ENCODE results near the gene NLRP3. TPM values are rescaled to one million over a fixed set of nuclear protein-coding genes. Genes with fewer than 3 reads are reported as not detected.

NLRP3 gene
- total and polyA plus RNA-seq, 4 donors = 1.9 to 5.0 (median 2.8) TPM

DNA sequence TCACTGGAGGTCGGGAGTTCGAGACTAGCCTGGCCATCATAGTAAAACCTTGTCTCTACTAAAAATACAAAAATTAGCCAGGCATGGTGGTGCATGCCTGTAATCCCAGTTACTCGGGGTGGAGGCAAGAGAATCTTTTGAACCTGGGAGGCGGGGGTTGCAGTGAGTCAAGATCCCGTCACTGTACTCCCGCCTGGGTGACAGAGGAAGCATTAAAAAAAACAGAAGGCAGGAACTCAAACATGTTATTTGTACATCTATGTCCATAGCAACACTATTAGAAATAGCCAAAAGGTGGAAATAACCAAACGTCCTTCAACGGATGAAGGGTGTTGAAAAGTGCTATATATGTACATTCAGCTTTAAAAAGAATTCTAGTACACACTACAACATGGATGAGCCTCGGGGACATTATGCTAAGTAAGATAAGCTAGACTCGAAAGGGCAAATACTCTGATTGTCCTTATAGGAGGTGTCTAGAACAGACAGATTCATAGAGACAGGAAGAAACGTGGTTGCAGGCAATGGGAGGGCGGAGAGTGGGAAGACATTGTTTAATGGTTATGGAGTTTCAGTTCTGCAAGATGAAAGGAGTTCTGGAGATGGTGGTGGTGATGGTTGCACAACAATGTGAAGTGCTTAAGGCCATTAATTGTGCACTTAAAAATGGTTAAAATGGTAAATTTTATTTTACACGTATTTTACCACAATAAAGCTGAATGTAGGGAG is 19.2 kb downstream of the NLRP3 start:
- Histone ChIP-seq H3K9me3 (ENCODE audit: control insufficient read depth, insufficient read depth, low read length) (no peaks in the 10 kb centered on the region), H3K4me3 (ENCODE audit: low read depth, low read length) (no peak overlapping the region), H3K4me1 (ENCODE audit: control insufficient read depth, insufficient read depth, low read length) (no peaks in the 10 kb centered on the region), H3K27ac (ENCODE audit: low read depth, low read length) (no peak overlapping the region), H3K36me3 (ENCODE audit: control insufficient read depth, insufficient read depth, low read length) (no peaks in the 10 kb centered on the region), H3K27me3 (ENCODE audit: control insufficient read depth, insufficient read depth, low read length) (no peaks in the 10 kb centered on the region)
- DNase-seq (ENCODE audit: low read depth in 4 of 6, low spot score in 6 of 6) = no peak
- WGBS (ENCODE audit: insufficient coverage) = 84% methylated on average over 5 of the region's 13 CpGs

- no peaks in the 10 kb centered on the region for H3K27me3 ChIP-seq (ENCODE audit: control insufficient read depth, insufficient read depth, low read length)
- no peak for DNase-seq (ENCODE audit: low read depth in 4 of 6, low spot score in 6 of 6)
- WGBS (ENCODE audit: insufficient coverage) = 96% methylated on average over 2 of the region's 3 CpGs
- no peak overlapping the region for H3K27ac ChIP-seq (ENCODE audit: low read depth, low read length)
- H3K9me3 ChIP-seq (ENCODE audit: control insufficient read depth, insufficient read depth, low read length) = no peaks in the 10 kb centered on the region
- H3K4me3 ChIP-seq (ENCODE audit: low read depth, low read length) = no peak overlapping the region
- H3K4me1 ChIP-seq (ENCODE audit: control insufficient read depth, insufficient read depth, low read length) = no peaks in the 10 kb centered on the region
- no peaks in the 10 kb centered on the region for H3K36me3 ChIP-seq (ENCODE audit: control insufficient read depth, insufficient read depth, low read length)
These were observed 19.8 kb downstream of the NLRP3 start for GRCh38 chr1:247435759-247436147.

DNA sequence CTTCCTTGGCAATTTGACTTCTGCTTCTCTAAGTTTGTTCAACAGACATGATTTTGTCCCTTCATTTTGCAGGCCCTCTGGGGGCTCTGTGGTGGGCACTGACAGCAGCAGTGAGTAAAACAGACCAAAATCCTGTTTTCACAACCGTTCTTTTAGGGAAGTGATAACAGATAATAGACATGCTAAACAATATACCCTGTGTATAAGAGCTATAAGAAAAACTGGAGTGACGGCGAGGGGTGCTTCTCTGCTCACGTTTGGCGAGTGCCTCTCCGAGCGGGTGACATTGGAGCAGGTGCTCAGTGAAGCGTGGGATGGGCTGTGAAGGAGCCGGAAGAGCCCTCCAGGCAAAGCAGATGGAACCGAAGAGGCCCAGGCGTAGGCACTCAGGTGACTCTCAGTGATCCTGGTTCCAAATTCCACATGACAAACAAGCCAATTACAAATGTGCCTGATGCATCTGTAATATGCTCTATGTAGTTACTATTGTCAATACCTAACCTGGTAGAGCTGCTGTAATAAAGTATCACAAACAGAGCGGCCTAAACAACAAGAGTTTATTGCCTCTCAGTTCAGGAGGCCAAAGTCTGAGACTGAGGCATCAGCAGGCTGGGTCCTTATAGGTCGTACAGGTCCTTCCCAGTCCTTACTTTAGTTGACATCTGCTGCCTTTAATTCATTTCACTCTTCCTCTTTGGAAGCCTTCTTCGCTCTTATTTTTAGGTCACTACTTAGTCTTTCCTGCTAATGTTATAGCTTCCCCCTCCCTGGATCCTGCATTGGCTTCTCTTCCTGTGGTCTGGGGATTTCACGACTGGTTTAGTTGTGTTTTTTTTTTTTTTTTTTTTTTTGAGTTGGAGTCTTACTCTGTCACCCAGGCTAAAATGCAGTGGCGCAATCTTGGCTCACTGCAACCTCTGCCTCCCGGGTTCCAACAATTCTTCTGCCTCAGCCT is 21.9 kb downstream of the NLRP3 start:
- H3K27me3 ChIP-seq (ENCODE audit: control insufficient read depth, insufficient read depth, low read length) = no peaks in the 10 kb centered on the region
- no peaks in the 10 kb centered on the region for H3K36me3 ChIP-seq (ENCODE audit: control insufficient read depth, insufficient read depth, low read length)
- H3K27ac ChIP-seq (ENCODE audit: low read depth, low read length) = no peak overlapping the region
- H3K4me3 ChIP-seq (ENCODE audit: low read depth, low read length) = no peak overlapping the region
- 81% methylated on average over 14 of the region's 17 CpGs for WGBS (ENCODE audit: insufficient coverage)
- no peaks in the 10 kb centered on the region for H3K4me1 ChIP-seq (ENCODE audit: control insufficient read depth, insufficient read depth, low read length)
- no peak for DNase-seq (ENCODE audit: low read depth in 4 of 6, low spot score in 6 of 6)
- H3K9me3 ChIP-seq (ENCODE audit: control insufficient read depth, insufficient read depth, low read length) = no peaks in the 10 kb centered on the region

DNA sequence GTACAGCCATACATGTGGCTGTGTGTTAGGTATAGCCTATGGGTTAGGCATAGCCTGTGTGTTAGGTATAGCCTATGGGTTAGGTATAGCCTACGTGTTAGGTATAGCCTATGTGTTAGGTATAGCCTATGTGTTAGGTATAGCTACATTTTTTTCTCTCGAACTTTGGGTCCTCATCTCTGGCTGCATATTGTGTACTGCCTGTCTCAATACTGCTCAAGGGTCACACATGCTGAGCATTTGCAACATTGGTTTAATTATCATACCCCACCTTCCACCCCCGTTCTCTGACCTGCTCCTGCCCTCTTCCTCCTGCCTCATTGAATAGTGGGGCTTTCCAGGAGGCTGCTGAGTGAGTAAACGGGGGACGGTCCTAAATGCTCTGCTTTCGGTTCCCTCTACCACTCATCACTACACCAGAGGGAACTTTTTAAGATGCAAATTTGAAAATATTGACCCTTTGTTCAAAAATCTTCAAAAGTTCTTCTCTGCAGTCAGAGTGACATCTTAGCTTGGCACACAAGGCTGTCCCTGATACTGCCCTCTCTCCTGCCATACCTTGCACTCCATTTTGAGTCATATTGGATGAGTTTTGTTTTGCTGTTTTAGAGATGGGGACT is 24.1 kb downstream of the NLRP3 start:
- Histone ChIP-seq H3K4me1 (ENCODE audit: control insufficient read depth, insufficient read depth, low read length) (no peaks in the 10 kb centered on the region), H3K36me3 (ENCODE audit: control insufficient read depth, insufficient read depth, low read length) (no peaks in the 10 kb centered on the region), H3K9me3 (ENCODE audit: control insufficient read depth, insufficient read depth, low read length) (no peaks in the 10 kb centered on the region), H3K27ac (ENCODE audit: low read depth, low read length) (no peak overlapping the region), H3K4me3 (ENCODE audit: low read depth, low read length) (no peak overlapping the region), H3K27me3 (ENCODE audit: control insufficient read depth, insufficient read depth, low read length) (no peaks in the 10 kb centered on the region)
- WGBS (ENCODE audit: insufficient coverage) = 63% methylated on average over 1 of the region's 6 CpGs
- no peak for DNase-seq (ENCODE audit: low read depth in 4 of 6, low spot score in 6 of 6)

DNA sequence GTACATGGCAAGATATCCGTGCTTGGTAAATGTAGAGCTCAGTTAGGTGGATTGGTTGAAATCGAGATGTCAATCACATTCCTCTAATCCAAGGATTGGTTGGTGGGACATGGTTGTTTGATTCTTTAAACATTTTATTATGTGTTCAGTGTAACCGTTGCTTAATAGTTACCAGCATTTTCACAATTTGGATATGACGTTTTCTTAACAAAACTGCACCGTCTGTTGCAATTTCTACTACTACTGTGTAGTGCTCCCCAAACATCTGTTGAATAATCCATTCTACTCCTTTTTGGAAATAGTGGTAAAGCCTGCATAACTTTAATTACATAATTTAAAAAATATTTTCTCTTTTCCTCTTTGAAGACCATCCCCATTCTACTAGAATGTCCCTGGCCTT is 25.6 kb downstream of the NLRP3 start:
- H3K36me3 ChIP-seq (ENCODE audit: control insufficient read depth, insufficient read depth, low read length) = no peaks in the 10 kb centered on the region
- H3K4me3 ChIP-seq (ENCODE audit: low read depth, low read length) = no peak overlapping the region
- no peaks in the 10 kb centered on the region for H3K4me1 ChIP-seq (ENCODE audit: control insufficient read depth, insufficient read depth, low read length)
- H3K27me3 ChIP-seq (ENCODE audit: control insufficient read depth, insufficient read depth, low read length) = no peaks in the 10 kb centered on the region
- WGBS (ENCODE audit: insufficient coverage) = no CpG with 5 or more reads among the region's 5 CpGs
- DNase-seq (ENCODE audit: low read depth in 4 of 6, low spot score in 6 of 6) = peak in 1 of 6 donors; percentile 5
- no peaks in the 10 kb centered on the region for H3K9me3 ChIP-seq (ENCODE audit: control insufficient read depth, insufficient read depth, low read length)
- no peak overlapping the region for H3K27ac ChIP-seq (ENCODE audit: low read depth, low read length)

- Histone ChIP-seq H3K9me3 (ENCODE audit: control insufficient read depth, insufficient read depth, low read length) (no peaks in the 10 kb centered on the region), H3K4me1 (ENCODE audit: control insufficient read depth, insufficient read depth, low read length) (no peaks in the 10 kb centered on the region), H3K36me3 (ENCODE audit: control insufficient read depth, insufficient read depth, low read length) (no peaks in the 10 kb centered on the region), H3K4me3 (ENCODE audit: low read depth, low read length) (no peak overlapping the region), H3K27me3 (ENCODE audit: control insufficient read depth, insufficient read depth, low read length) (no peaks in the 10 kb centered on the region), H3K27ac (ENCODE audit: low read depth, low read length) (no peak overlapping the region)
- WGBS (ENCODE audit: insufficient coverage) = no CpG with 5 or more reads among the region's 4 CpGs
- peak in 1 of 6 donors; percentile 31 for DNase-seq (ENCODE audit: low read depth in 4 of 6, low spot score in 6 of 6)
These were observed 26.2 kb downstream of the NLRP3 start for GRCh38 chr1:247442164-247442563.

DNA sequence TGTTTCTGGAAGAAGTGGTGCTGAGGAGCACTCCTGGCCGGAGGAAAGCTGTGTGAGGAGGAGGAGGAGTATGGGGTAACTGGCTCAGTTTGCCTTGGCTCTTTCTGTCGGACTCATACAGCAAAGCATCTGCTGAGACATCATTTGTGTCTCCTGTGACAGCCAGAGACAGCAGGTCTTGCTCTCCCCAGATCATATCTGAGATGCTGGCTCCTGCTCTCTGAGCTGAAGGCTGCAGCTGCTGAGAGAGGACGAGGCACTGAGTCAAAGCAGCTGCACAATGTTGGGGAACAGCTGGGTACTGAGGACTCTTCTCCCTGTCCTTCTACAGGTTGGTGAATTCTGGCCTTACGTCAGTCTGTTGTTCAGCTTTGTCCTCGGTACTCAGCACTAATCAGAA is 27.7 kb downstream of the NLRP3 start:
- H3K4me1 ChIP-seq (ENCODE audit: control insufficient read depth, insufficient read depth, low read length) = no peaks in the 10 kb centered on the region

DNA sequence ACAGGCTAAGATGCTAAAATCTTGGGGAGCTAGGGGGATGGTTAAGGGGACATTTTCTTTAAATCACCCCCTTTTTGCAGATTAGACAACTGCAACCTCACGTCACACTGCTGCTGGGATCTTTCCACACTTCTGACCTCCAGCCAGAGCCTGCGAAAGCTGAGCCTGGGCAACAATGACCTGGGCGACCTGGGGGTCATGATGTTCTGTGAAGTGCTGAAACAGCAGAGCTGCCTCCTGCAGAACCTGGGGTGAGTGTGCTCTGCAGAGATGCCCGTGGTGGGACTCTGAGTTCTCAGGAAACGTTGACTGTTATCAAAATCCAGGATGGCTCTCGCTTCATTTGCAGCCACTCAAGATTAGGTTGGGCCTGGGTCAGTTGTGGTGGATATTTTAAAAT is 28.6 kb downstream of the NLRP3 start:
- H3K27ac ChIP-seq (ENCODE audit: low read depth, low read length) = no peak overlapping the region
- no peaks in the 10 kb centered on the region for H3K36me3 ChIP-seq (ENCODE audit: control insufficient read depth, insufficient read depth, low read length)
- DNase-seq (ENCODE audit: low read depth in 4 of 6, low spot score in 6 of 6) = no peak
- H3K27me3 ChIP-seq (ENCODE audit: control insufficient read depth, insufficient read depth, low read length) = no peaks in the 10 kb centered on the region
- 56% methylated on average over 5 of the region's 6 CpGs for WGBS (ENCODE audit: insufficient coverage)
- no peaks in the 10 kb centered on the region for H3K9me3 ChIP-seq (ENCODE audit: control insufficient read depth, insufficient read depth, low read length)
- H3K4me3 ChIP-seq (ENCODE audit: low read depth, low read length) = no peak overlapping the region
- H3K4me1 ChIP-seq (ENCODE audit: control insufficient read depth, insufficient read depth, low read length) = no peaks in the 10 kb centered on the region

More for the DNA sequence above, 27.7 kb downstream of the NLRP3 start:
- no peak for DNase-seq (ENCODE audit: low read depth in 4 of 6, low spot score in 6 of 6)
- Histone ChIP-seq H3K27me3 (ENCODE audit: control insufficient read depth, insufficient read depth, low read length) (no peaks in the 10 kb centered on the region), H3K9me3 (ENCODE audit: control insufficient read depth, insufficient read depth, low read length) (no peaks in the 10 kb centered on the region), H3K27ac (ENCODE audit: low read depth, low read length) (no peak overlapping the region), H3K4me3 (ENCODE audit: low read depth, low read length) (no peak overlapping the region), H3K36me3 (ENCODE audit: control insufficient read depth, insufficient read depth, low read length) (no peaks in the 10 kb centered on the region)
- WGBS (ENCODE audit: insufficient coverage) = 72% methylated on average over 5 of the region's 5 CpGs

GRCh38 chr1:247445526-247446356 is 29.8 kb downstream of the NLRP3 start:
- Histone ChIP-seq H3K27ac (ENCODE audit: low read depth, low read length) (no peak overlapping the region), H3K4me3 (ENCODE audit: low read depth, low read length) (no peak overlapping the region), H3K9me3 (ENCODE audit: control insufficient read depth, insufficient read depth, low read length) (no peaks in the 10 kb centered on the region), H3K36me3 (ENCODE audit: control insufficient read depth, insufficient read depth, low read length) (no peaks in the 10 kb centered on the region), H3K4me1 (ENCODE audit: control insufficient read depth, insufficient read depth, low read length) (no peaks in the 10 kb centered on the region), H3K27me3 (ENCODE audit: control insufficient read depth, insufficient read depth, low read length) (no peaks in the 10 kb centered on the region)
- WGBS (ENCODE audit: insufficient coverage) = 83% methylated on average over 16 of the region's 17 CpGs
- DNase-seq (ENCODE audit: low read depth in 4 of 6, low spot score in 6 of 6) = peak in 1 of 6 donors; percentile 7
